ENCODE measurements around the gene KREMEN1. TPM values are rescaled to one million over a fixed set of nuclear protein-coding genes. Genes with fewer than 3 reads are reported as not detected.

Gene KREMEN1
- total RNA-seq, 1 experiment from 2014 or later: 1.8 TPM

- peaks cover 12% of the 10 kb centered on the region for H3K36me3 ChIP-seq (replicated peaks; ENCODE audit: control insufficient read depth, insufficient read depth, low read length)
- no peak overlapping the region for H3K4me3 ChIP-seq (ENCODE audit: insufficient read depth, low read depth, low read length)
- no peaks in the 10 kb centered on the region for H3K27me3 ChIP-seq (ENCODE audit: control insufficient read depth, insufficient read depth, low read length)
- DNase-seq: peak; percentile 73
These were observed 32.2 kb upstream of the KREMEN1 start for GRCh38 chr22:29040385-29041275.

DNA sequence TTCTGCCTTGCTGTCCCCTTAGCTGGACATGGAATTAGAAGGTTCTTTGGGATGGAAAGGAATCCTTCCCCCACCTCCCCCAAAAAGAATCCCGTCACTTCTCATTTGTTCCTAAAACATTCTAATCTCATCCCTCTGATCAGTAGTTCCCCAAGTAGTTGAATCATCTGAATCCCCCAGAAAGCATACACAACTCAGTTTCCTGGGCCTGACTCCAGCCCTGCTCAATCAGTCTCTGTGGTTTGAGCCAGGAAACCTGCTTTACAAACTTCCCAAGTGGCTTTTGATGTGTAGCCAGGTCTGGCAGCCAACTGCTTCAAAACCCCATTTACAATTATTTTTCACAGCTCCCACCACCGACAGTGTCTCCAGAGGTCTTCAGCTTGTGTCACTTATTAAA is 31.4 kb upstream of the KREMEN1 start:
- H3K36me3 ChIP-seq (replicated peaks; ENCODE audit: control insufficient read depth, insufficient read depth, low read length): peaks cover 19% of the 10 kb centered on the region
- no peaks in the 10 kb centered on the region for H3K27me3 ChIP-seq (ENCODE audit: control insufficient read depth, insufficient read depth, low read length)
- no peak for DNase-seq
- no peak overlapping the region for H3K4me3 ChIP-seq (ENCODE audit: insufficient read depth, low read depth, low read length)

- H3K4me3 ChIP-seq (ENCODE audit: insufficient read depth, low read depth, low read length): no peak overlapping the region
These were observed 28.8 kb upstream of the KREMEN1 start for GRCh38 chr22:29043906-29044575.

DNA sequence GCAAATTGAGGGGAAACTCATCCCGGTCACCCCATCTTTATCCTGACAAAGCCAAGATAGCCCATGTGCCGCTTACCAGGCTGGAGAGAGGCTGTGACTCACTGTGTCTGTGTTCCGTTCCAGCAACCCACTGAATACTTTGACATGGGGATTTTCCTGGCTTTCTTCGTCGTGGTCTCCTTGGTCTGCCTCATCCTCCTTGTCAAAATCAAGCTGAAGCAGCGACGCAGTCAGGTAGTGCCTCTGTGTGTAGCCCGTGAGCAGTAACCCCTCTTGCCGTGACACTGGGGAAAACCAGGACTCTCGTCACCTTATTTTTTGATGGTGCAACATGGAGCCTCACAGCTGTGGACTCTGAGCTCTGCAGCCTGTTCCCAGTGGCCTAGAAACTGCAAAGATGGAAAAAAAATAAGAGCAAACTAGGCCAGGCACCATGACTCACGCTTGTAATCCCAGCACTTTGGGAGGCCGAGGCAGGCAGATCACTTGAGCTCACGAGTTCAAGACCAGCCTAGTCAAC is 28.1 kb upstream of the KREMEN1 start:
- Histone ChIP-seq H3K4me3 (ENCODE audit: insufficient read depth, low read depth, low read length) (no peak overlapping the region), H3K36me3 (replicated peaks; ENCODE audit: control insufficient read depth, insufficient read depth, low read length) (peaks cover 36% of the 10 kb centered on the region), H3K27me3 (ENCODE audit: control insufficient read depth, insufficient read depth, low read length) (no peaks in the 10 kb centered on the region)
- no peak for DNase-seq

More at GRCh38 chr22:29043906-29044575, 28.8 kb upstream of the KREMEN1 start:
- peaks cover 31% of the 10 kb centered on the region for H3K36me3 ChIP-seq (replicated peaks; ENCODE audit: control insufficient read depth, insufficient read depth, low read length)
- no peaks in the 10 kb centered on the region for H3K27me3 ChIP-seq (ENCODE audit: control insufficient read depth, insufficient read depth, low read length)
- DNase-seq: no peak

GRCh38 chr22:29048822-29049654 is 23.8 kb upstream of the KREMEN1 start:
- no peak for DNase-seq
- no peaks in the 10 kb centered on the region for H3K27me3 ChIP-seq (ENCODE audit: control insufficient read depth, insufficient read depth, low read length)
- no peak overlapping the region for H3K4me3 ChIP-seq (ENCODE audit: insufficient read depth, low read depth, low read length)
- peaks cover 33% of the 10 kb centered on the region for H3K36me3 ChIP-seq (replicated peaks; ENCODE audit: control insufficient read depth, insufficient read depth, low read length)

GRCh38 chr22:29049655-29050263 is 23.1 kb upstream of the KREMEN1 start:
- Histone ChIP-seq H3K36me3 (replicated peaks; ENCODE audit: control insufficient read depth, insufficient read depth, low read length) (peaks cover 30% of the 10 kb centered on the region), H3K27me3 (ENCODE audit: control insufficient read depth, insufficient read depth, low read length) (no peaks in the 10 kb centered on the region), H3K4me3 (ENCODE audit: insufficient read depth, low read depth, low read length) (no peak overlapping the region)
- peak; percentile 48 for DNase-seq

- Histone ChIP-seq H3K27me3 (ENCODE audit: control insufficient read depth, insufficient read depth, low read length) (no peaks in the 10 kb centered on the region), H3K36me3 (replicated peaks; ENCODE audit: control insufficient read depth, insufficient read depth, low read length) (peaks cover 26% of the 10 kb centered on the region), H3K4me3 (ENCODE audit: insufficient read depth, low read depth, low read length) (no peak overlapping the region)
- no peak for DNase-seq
These were observed 22.4 kb upstream of the KREMEN1 start for GRCh38 chr22:29050457-29050856.

- no peak for DNase-seq
- Histone ChIP-seq H3K27me3 (ENCODE audit: control insufficient read depth, insufficient read depth, low read length) (no peaks in the 10 kb centered on the region), H3K36me3 (replicated peaks; ENCODE audit: control insufficient read depth, insufficient read depth, low read length) (peaks cover 15% of the 10 kb centered on the region), H3K4me3 (ENCODE audit: insufficient read depth, low read depth, low read length) (no peak overlapping the region)
These were observed 19.7 kb upstream of the KREMEN1 start for GRCh38 chr22:29053048-29053702.

GRCh38 chr22:29054251-29054767 is 18.5 kb upstream of the KREMEN1 start:
- no peaks in the 10 kb centered on the region for H3K27me3 ChIP-seq (ENCODE audit: control insufficient read depth, insufficient read depth, low read length)
- H3K4me3 ChIP-seq (ENCODE audit: insufficient read depth, low read depth, low read length): no peak overlapping the region
- no peak for DNase-seq
- peaks cover 6% of the 10 kb centered on the region for H3K36me3 ChIP-seq (replicated peaks; ENCODE audit: control insufficient read depth, insufficient read depth, low read length)

- Histone ChIP-seq H3K27me3 (ENCODE audit: control insufficient read depth, insufficient read depth, low read length) (no peaks in the 10 kb centered on the region), H3K36me3 (replicated peaks; ENCODE audit: control insufficient read depth, insufficient read depth, low read length) (peaks cover 2% of the 10 kb centered on the region), H3K4me3 (ENCODE audit: insufficient read depth, low read depth, low read length) (no peak overlapping the region)
- DNase-seq: peak; percentile 80
These were observed 17.5 kb upstream of the KREMEN1 start for GRCh38 chr22:29055192-29055830.

- no peak overlapping the region for H3K4me3 ChIP-seq (ENCODE audit: insufficient read depth, low read depth, low read length)
- H3K27me3 ChIP-seq (ENCODE audit: control insufficient read depth, insufficient read depth, low read length): no peaks in the 10 kb centered on the region
- no peak for DNase-seq
- no peaks in the 10 kb centered on the region for H3K36me3 ChIP-seq (replicated peaks; ENCODE audit: control insufficient read depth, insufficient read depth, low read length)
These were observed 16.4 kb upstream of the KREMEN1 start for GRCh38 chr22:29056472-29056871.

- Histone ChIP-seq H3K27me3 (ENCODE audit: control insufficient read depth, insufficient read depth, low read length) (no peaks in the 10 kb centered on the region), H3K4me3 (ENCODE audit: insufficient read depth, low read depth, low read length) (no peak overlapping the region), H3K36me3 (replicated peaks; ENCODE audit: control insufficient read depth, insufficient read depth, low read length) (no peaks in the 10 kb centered on the region)
- DNase-seq: no peak
These were observed 12.5 kb upstream of the KREMEN1 start for GRCh38 chr22:29060251-29060869.

- no peaks in the 10 kb centered on the region for H3K36me3 ChIP-seq (replicated peaks; ENCODE audit: control insufficient read depth, insufficient read depth, low read length)
- DNase-seq: no peak
- no peaks in the 10 kb centered on the region for H3K27me3 ChIP-seq (ENCODE audit: control insufficient read depth, insufficient read depth, low read length)
- H3K4me3 ChIP-seq (ENCODE audit: insufficient read depth, low read depth, low read length): no peak overlapping the region
These were observed 11.9 kb upstream of the KREMEN1 start for GRCh38 chr22:29060931-29061330.
